ENCODE results near the gene SYNDIG1L.
A peak's percentile ranks its signal among the peaks of the same experiment; 100 is the strongest.

The SYNDIG1L gene

DNA sequence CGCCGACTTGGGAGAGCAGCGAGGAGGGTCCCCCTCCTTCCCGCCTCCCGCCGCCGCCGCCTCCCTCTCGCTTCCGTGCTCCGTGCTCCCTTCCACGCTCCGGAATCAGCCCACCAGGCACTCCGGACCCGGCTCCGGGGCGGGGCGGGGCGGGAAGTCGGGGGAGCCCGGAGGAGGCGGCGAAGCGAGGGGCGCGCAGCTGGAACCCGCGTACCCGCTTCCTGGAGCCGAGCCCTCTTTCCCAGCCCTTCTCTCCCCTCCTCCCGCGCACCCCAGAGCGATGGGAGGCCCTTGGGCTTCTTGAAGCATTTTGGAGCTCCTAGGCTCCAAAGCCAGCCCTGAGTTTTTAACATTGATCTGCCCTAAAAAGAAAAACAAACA, at the start of gene SYNDIG1L:
TSS of gene SYNDIG1L (minus strand) at position 9 of the 381 bp plus-strand sequence. CDS start 16,466 bp downstream, outside the sequence.
- peak within 1 kb of the TSS; percentile 55 for H3K4me3 ChIP-seq
- no peak for TF ChIP-seq CTCF (IDR thresholded peaks at IDR 0.05)
- peak; percentile 14 for DNase-seq (ENCODE audit: low spot score)
- no peak within 1 kb of the TSS for H3K27ac ChIP-seq

DNA sequence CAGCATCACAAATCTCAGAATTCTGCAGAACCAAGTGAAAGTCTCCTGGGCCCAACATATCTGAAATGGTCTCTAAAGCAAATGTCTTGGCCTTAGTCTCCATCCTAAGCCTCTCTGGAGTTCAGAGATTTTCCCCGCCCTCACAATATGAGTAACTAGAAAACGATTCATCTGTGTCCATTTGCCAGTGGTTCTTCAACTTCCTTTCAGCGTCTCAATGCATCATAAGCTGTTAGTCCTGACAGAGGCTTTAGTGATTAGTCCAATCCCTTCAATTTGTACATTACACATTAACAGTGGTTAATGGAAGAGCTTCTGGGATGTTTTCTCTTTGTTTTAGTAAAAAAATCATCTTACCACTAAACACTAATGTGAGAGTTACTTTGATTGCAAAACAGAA, 49.7 kb upstream of the SYNDIG1L start:
- peak overlapping the region in 1 of 2 donors; percentile 64 for H3K27ac ChIP-seq

GRCh38 chr14:74474376-74474775, 48.4 kb upstream of the SYNDIG1L start:
- no peak overlapping the region for H3K4me3 ChIP-seq
- TF ChIP-seq CTCF (IDR thresholded peaks at IDR 0.05): no peak
- DNase-seq (ENCODE audit: low spot score): no peak
- H3K27ac ChIP-seq: peak overlapping the region in 1 of 2 donors; percentile 53

More for the DNA sequence above, 49.7 kb upstream of the SYNDIG1L start:
- DNase-seq (ENCODE audit: low spot score): no peak
- no peak overlapping the region for H3K4me3 ChIP-seq
- TF ChIP-seq CTCF (IDR thresholded peaks at IDR 0.05): no peak

- no peak for TF ChIP-seq CTCF (IDR thresholded peaks at IDR 0.05)
- H3K27ac ChIP-seq: no peak overlapping the region
- no peak for DNase-seq (ENCODE audit: low spot score)
- H3K4me3 ChIP-seq: no peak overlapping the region
Measured at GRCh38 chr14:74472601-74473000, 46.6 kb upstream of the SYNDIG1L start.

DNA sequence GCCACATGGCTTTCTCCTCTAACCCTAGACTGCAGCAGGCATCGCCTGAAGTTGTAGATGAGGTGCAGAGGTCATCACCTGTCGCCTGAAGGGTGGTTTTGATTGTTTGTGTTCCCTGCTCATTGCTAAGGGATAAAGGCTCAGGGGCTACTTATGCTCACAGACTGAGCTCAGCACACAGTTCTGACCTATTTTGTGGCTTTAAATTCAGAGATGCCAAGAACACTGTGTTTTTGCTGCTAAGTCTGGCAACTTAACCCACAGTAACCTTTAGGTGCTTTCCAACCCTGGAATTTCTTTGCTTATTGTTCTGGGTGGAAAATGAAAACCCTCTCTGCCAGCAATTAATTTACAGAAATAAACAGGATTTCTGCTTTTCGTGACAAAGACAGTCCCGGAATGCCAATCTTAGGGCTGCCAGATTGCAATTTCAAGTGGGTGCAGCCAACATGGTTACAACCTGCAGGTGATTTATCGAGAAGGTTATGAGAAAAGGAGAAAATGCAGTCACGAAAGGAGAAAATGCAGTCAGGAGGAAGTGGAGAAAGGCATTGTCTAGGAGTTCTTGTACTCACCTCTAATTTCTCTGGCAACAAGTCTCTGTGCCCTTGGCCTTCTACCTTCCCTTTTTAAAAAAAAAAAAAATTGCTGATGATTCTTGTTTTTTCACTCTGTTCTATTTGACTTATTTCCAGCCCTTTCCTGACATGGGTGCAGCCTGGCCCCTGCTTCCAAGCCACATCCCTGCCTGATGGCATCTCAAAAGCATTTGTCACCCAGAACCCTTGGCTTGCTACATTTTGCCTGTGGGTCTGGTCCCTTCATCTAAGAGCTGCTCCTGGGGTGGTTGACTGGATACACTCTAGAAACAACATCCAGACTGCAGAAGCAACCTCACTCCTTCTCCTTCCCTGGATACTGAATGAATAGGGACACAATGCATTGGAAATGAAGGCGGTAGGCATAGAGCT, 43.8 kb upstream of the SYNDIG1L start:
- peak overlapping the region in 1 of 2 donors; percentile 50 for H3K27ac ChIP-seq
- DNase-seq (ENCODE audit: low spot score): no peak

GRCh38 chr14:74468513-74468912, 42.5 kb upstream of the SYNDIG1L start:
- H3K4me3 ChIP-seq: no peak overlapping the region
- TF ChIP-seq CTCF (IDR thresholded peaks at IDR 0.05): no peak
- H3K27ac ChIP-seq: peak overlapping the region in 1 of 2 donors; percentile 45
- no peak for DNase-seq (ENCODE audit: low spot score)

More for the DNA sequence above, 43.8 kb upstream of the SYNDIG1L start:
- no peak overlapping the region for H3K4me3 ChIP-seq
- TF ChIP-seq CTCF (IDR thresholded peaks at IDR 0.05): no peak

- no peak for TF ChIP-seq CTCF (IDR thresholded peaks at IDR 0.05)
- Histone ChIP-seq H3K4me3 (no peak overlapping the region), H3K27ac (no peak overlapping the region)
- DNase-seq (ENCODE audit: low spot score): no peak
Measured at GRCh38 chr14:74465335-74465734, 39.3 kb upstream of the SYNDIG1L start.

All from coronary artery (tissue), 2 donors.